ENCODE data around the gene HSPG2. TPM values are rescaled to one million over a fixed set of nuclear protein-coding genes. Genes with fewer than 3 reads are reported as not detected.

HSPG2 gene
- total and polyA plus RNA-seq, 2 of the 13 experiments (the other 11 are each of a cell fraction or from before 2014, with no cell fraction given): 9.1 to 13.1 TPM

GRCh38 chr1:21946836-21947587, 9.9 kb upstream of the HSPG2 start (continued):
- 0 out of 2 replicates have a peak, but pooled peaks have one; percentile 68 for TF ChIP-seq ZNF431 (CRISPR knock-in tag; IDR thresholded peaks at IDR 0.05; ENCODE audit: borderline replicate concordance, low read depth)
- TF ChIP-seq ZNF768 (CRISPR knock-in tag; IDR thresholded peaks at IDR 0.05): peak; percentile 15; the same call in 1 of the 2 replicates
- no peak for TF ChIP-seq ZBTB37 (CRISPR knock-in tag; IDR thresholded peaks at IDR 0.05)
- TF ChIP-seq DRAP1 (CRISPR knock-in tag; IDR thresholded peaks at IDR 0.05): peak; percentile 39; the same call in 1 of the 2 replicates
- no peak for TF ChIP-seq SP140L (CRISPR knock-in tag; IDR thresholded peaks at IDR 0.05; ENCODE audit: borderline replicate concordance)
- peak; percentile 47; the same call in 1 of the 2 replicates for TF ChIP-seq MEIS1 (CRISPR knock-in tag; IDR thresholded peaks at IDR 0.05; ENCODE audit: borderline replicate concordance)
- 0 out of 2 replicates have a peak, but pooled peaks have one; percentile 64 for TF ChIP-seq ZNF761 (CRISPR knock-in tag; conservative IDR thresholded peaks at IDR 0.05)
- TF ChIP-seq ZNF260 (CRISPR knock-in tag; IDR thresholded peaks at IDR 0.05; ENCODE audit: borderline replicate concordance, low read depth): no peak
- TF ChIP-seq RELA (CRISPR knock-in tag; IDR thresholded peaks at IDR 0.05): no peak
- TF ChIP-seq AKAP8 (CRISPR knock-in tag; IDR thresholded peaks at IDR 0.05): no peak
- TF ChIP-seq CENPX (CRISPR knock-in tag; IDR thresholded peaks at IDR 0.05): no peak
- peak; percentile 50; the same call in 1 of the 2 replicates for TF ChIP-seq KDM2A (CRISPR knock-in tag; IDR thresholded peaks at IDR 0.05; ENCODE audit: borderline replicate concordance, low read depth)
- no peak for TF ChIP-seq MLXIP (CRISPR knock-in tag; IDR thresholded peaks at IDR 0.05; ENCODE audit: borderline replicate concordance)
- TF ChIP-seq ATF7-NPFF (CRISPR knock-in tag; IDR thresholded peaks at IDR 0.05; ENCODE audit: low read depth): no peak
- TF ChIP-seq RARG (CRISPR knock-in tag; IDR thresholded peaks at IDR 0.05; ENCODE audit: low read depth): no peak
